Spleen (tissue), 7 donors: ENCODE data around the gene PIR.

Source experiments
- POLR2A ChIP-seq, 3 donors: fragments of 450-650 bp; IDR thresholded peaks; one replicate each; pipeline ENCODE4 v1.5.1; 2017; ENCODE audit warnings: antibody characterized with exemption in 3 of 3, mild to moderate bottlenecking in 1 of 3
- POLR2AphosphoS5 ChIP-seq, 3 donors: sonication (generic); formaldehyde crosslinking; IDR thresholded peaks; one replicate each; pipeline ENCODE4 v1.5.1; 2017; ENCODE audit warnings: antibody characterized with exemption in 3 of 3
- TF ChIP-seq, protein P1 (sequence below), 11 experiments: fragments of 200-600 bp in 7 of 11; fragments of 450-650 bp in 4 of 11; sonication (generic) in 4 of 11; IDR thresholded peaks in 8 of 11; conservative IDR thresholded peaks in 3 of 11; 1 replicate in 7 of 11; 2 replicates in 4 of 11; pipeline versions ENCODE4 v1.4.0 to v1.8.0; 2016 to 2021; ENCODE audit warnings: antibody characterized with exemption in 11 of 11, inconsistent platforms in 4 of 11, mild to moderate bottlenecking in 1 of 11
- donor health status: DM: no; HTN: no; CAD: no; lungs with moderate emphysema.
- donor health status: DM: no; HTN: no; CAD: no.
- donor health status: DM: no; HTN: no; CAD: no.

DNA sequence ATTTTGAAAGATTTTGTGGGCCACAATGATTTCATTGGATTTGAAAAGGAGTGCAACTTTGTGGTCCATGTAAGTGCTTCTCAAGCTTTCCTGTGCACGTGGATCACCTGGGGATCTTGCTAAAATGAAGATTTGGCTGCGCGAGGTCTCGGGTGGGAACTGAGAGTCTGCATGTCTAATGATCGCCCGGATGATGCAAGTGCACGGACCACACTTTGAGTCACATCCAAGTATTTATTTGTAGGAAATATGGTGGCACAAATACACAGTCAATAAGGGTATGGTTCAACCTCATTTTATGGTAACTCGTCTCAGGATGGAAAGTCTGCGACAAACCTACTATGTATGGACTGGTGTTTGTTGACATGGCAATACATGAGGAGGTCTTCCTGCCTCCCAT lies 8.4 kb upstream of the PIR start:
- TF ChIP-seq POLR2AphosphoS5 (IDR thresholded peaks at IDR 0.05) (no peak), POLR2A (IDR thresholded peaks at IDR 0.05) (no peak)
- TF ChIP-seq, protein P1, sequence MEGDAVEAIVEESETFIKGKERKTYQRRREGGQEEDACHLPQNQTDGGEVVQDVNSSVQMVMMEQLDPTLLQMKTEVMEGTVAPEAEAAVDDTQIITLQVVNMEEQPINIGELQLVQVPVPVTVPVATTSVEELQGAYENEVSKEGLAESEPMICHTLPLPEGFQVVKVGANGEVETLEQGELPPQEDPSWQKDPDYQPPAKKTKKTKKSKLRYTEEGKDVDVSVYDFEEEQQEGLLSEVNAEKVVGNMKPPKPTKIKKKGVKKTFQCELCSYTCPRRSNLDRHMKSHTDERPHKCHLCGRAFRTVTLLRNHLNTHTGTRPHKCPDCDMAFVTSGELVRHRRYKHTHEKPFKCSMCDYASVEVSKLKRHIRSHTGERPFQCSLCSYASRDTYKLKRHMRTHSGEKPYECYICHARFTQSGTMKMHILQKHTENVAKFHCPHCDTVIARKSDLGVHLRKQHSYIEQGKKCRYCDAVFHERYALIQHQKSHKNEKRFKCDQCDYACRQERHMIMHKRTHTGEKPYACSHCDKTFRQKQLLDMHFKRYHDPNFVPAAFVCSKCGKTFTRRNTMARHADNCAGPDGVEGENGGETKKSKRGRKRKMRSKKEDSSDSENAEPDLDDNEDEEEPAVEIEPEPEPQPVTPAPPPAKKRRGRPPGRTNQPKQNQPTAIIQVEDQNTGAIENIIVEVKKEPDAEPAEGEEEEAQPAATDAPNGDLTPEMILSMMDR (IDR thresholded peaks at IDR 0.05 in 8 of 11, conservative IDR thresholded peaks at IDR 0.05 in 3 of 11) = no peak
